HG03095 (cell line): ENCODE measurements around the gene CLRN3.

Experiments
- ATAC-seq: cut with Tn5 transposase; IDR thresholded peaks from one replicate; pipeline ENCODE4 v1.9.1; 2021; ENCODE audit warnings: moderate library complexity; ENCODE audit not compliant: unreplicated experiment

CLRN3 gene

DNA sequence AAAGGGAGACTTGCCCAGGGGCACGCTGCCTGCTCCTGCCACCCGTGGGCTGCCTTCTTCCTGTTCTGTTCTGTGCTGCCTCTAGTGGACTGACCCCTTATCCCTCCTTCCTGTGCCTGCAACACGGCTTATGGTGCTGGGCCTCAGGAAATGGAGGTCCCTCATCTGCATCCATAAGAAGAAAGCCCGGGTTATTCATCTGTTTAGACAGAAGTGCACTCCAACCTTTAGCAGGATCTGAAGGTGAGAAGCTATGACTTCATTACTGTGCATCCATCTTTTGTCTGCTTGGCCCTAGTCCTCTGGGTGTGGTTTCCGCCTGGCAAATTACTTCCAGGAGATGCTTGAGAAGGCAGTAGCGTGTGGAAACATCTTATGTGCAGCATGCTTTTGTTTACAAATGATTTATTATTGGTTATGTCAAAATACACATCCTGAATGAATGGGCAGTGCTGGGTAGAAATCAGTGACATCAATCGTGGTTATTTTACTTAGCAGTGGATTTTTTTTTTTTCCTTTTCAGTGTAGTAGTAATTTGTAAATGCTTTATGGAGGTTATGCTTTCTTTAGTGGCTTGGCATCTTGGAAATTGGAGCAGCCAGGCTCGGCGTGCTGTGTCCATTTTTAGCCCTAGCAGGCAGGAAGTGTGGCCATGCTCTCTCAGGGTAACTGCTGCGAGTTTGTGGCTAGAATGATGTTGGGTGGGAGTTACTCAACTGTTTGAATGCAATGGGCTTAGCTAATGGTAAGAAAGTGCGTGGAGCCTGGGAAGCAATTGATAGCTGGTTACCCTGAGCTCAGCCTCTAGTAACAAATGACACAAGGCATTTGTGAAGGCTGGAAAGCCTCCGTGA is 26.9 kb upstream of the CLRN3 start:
- no peak for ATAC-seq

DNA sequence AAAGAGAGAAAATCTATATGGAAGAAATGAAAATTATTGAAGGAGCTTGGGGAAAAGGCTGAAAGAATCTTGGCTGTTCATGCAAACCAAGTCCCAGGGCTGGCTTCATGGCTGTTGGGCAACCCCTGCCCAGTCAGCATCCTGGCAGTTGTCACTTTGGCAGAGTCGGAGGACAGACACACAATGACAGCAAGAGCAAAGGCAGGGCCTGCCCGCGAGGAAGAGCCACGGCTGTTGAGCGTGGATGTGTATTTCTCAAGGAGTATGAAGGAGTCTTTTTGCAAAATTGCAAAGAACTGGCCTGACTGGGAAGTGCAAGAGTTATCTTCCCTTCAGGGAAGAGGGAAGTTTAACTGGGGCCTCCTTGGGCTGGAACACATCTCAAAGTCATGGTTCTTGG is 25.8 kb upstream of the CLRN3 start:
- no peak for ATAC-seq

DNA sequence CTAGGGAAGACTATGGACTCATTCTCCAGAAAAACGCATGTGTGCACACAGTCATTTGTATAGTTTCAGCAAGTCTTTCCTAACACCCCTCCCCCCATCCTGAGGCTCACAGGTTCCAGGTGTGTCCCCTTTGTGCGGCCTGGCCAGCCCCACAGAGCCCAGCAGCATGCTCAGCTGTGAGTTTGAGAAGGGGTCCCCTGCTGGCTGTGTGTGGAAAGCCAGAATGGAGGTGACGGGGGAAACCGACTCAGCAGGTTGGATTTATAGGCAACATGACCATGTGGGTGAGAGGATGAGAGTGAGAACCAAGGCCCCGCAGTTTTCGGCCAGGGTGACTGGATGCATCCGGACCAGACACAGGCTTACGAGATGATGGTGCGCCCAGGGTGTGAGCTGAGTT is 24.1 kb upstream of the CLRN3 start:
- ATAC-seq: no peak

DNA sequence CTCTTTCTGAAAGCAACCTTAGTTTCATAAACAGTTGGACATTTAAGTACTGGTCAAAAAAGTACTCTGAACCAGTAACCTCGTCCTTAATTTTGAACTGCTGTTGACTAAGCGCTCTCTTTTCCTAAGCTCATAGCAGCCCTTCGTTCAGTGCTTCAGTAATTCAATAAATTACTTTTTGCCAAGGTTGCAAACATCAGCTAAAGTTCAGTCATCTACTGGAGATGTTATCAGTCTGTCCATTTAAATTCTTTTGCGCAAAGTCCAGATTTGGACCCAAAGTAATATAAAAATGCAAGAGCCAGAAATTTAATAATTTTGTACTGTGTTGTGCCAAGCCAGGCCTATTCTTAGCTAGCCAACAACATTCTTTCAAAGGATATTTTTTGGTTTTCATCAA is 22.6 kb upstream of the CLRN3 start:
- no peak for ATAC-seq

DNA sequence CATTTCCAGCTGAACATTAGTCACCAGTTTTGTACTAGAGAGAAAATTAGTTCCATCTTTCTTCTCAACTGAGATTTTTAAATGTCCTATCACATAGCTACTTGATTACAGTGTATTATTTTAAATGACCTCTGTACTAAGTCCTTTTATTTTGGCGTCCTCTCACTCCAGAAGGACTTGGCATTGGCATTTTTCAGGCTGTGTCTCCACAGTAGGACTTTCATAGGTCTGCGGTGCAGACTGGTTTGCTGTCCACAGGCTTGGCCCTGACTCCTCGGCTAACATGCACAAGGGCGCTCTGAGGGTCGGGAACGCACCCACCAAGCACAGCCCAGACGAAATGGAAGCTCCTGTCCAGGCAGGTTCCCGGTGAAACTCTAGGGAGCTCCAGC is 20.6 kb upstream of the CLRN3 start:
- no peak for ATAC-seq

DNA sequence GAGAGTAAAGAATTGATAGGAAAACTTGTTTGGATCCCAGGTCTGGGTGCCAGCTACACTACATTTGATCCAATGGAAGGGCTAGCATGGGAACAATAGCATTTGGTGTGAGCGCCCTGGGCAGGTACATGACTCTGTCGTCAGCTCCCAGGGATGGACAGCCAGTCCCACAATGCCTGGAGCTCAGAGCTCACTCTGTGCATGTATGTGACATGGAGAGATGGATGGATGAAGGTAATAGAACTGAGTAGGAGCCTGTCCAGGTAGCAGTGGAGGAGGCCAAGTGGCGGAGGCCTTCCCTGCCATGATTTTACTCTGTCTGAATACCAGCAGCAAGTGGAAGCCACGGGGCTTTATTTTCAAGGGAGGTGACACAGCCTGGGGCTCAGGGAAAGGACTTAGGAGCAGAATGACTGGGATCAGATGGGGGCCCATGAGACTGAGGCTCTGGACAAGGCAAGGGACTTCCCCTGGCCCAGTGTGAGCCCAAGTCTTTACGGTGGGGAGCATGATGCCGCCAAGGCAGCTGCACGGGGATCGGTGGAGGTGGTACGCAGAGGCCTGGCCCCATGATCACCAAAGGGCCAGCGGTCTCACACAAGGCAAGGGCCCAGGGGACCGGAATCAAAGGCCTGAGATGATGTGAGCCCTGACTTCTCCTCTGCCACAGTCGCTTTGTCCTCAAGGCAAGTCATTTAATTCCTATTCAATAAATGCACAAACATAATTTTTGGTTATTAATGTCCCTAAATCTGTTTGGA is 20.0 kb upstream of the CLRN3 start:
- ATAC-seq: no peak

DNA sequence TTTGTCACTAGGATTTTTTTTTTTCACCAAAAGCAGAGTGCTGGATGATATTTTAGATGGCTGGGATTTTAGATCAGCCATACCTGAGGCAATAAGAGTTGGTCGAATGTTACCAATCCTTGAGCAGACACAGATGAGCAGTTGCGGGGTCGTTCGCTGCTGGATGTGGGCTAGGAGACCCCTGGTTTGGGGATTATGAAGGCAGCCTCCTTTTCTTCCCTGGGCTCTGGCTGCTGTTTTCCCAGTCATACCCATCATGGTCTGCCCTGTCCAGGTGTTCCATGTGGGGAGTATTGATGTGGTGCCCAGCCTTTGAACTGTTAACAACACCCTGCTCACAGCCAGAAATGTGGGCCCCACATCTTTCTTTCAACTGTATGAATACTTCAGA is 19.1 kb upstream of the CLRN3 start:
- ATAC-seq: no peak

DNA sequence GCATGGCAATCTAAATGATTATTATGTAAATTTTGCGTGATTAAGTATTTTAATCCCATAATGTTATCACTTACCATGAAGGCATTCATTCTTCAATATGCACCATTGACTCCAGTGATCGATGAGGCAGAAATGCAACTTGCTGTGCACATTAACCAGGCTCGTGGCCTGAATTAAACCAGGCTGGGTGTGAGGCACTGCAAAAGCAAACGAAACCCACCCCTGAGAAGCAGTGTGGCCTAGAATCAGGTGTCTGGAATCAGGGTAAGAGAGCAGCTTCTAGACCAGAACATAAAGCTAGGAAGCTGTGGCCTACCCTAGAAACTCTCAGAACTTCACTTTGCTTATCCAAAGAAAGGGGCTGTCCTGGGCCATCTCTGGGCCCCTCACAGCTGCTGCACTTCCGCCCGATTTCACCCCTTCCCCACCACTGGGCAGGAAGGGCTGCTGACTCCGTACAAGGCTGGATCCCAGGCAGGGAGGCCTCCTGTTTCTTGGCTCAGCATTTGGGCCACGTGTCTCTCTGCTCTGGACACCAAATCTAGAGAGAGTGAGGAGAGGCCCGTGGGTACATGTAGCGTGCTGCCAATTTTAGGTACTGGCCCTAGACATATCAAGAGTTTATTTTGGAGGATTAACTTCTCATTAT is 18.6 kb upstream of the CLRN3 start:
- no peak for ATAC-seq

DNA sequence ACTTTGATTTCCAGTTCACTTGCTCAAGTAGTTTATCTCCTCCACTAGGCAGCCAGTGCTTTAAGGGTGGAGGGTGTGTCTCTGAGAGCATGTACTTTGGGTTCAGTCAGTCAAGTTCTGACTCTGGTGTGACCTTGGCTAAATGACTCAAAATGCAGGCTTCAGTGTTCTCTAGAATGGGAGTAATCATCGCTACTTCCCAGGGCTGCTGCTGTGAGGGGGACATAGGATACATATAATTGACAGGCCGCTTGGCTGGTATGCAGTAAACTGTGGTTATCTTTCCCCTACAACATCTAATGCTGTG is 17.7 kb upstream of the CLRN3 start:
- ATAC-seq: no peak

DNA sequence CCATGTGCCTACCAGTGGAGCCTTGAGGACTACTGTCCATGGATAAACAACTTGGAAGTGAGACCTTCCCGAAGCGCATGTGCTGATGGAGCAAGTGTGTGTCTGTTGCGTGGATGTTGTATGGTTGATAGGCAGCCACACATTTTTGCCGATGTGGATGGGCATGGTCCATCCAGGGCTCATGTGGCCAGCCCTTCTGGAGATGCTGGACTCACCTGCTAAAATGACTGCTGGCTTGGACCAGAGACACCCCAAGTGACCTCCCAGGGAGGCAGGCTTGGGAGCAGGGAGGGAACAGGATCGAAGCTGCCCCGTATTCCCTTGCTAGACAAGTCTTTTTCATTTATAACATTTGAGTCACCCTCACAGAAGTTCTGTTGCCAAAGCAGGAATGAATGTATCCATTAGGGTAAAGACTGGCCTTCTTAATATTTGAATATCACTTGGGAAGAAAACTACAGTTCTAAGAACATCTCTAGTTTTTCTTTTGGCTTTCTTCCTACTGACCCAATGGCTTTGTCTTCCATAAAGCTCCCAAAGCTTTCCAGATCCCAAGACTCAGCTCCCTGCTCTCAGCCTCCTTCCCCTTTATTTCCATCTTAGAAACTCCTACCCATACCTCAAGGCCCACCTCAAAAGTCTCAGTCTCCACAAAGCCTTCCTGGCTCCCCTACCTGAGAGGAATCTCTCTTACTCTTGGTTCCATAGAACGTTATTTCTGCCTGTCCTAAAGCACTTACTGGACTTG is 17.1 kb upstream of the CLRN3 start:
- no peak for ATAC-seq

DNA sequence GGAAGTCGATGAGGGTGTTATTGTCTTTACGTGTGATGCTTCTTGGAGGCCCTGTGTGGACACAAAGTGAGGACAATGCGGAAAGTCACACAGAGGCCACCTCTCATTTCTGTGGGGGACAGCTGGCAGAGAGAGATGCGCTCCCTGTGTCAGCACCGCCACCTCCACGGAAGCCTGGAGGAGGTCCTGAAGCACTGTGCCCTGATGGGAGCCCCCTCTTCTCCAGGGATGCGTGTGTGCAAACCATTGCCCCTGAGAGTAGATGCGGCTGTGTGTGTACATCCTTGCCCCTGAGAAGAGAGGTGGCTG is 16.2 kb upstream of the CLRN3 start:
- no peak for ATAC-seq

DNA sequence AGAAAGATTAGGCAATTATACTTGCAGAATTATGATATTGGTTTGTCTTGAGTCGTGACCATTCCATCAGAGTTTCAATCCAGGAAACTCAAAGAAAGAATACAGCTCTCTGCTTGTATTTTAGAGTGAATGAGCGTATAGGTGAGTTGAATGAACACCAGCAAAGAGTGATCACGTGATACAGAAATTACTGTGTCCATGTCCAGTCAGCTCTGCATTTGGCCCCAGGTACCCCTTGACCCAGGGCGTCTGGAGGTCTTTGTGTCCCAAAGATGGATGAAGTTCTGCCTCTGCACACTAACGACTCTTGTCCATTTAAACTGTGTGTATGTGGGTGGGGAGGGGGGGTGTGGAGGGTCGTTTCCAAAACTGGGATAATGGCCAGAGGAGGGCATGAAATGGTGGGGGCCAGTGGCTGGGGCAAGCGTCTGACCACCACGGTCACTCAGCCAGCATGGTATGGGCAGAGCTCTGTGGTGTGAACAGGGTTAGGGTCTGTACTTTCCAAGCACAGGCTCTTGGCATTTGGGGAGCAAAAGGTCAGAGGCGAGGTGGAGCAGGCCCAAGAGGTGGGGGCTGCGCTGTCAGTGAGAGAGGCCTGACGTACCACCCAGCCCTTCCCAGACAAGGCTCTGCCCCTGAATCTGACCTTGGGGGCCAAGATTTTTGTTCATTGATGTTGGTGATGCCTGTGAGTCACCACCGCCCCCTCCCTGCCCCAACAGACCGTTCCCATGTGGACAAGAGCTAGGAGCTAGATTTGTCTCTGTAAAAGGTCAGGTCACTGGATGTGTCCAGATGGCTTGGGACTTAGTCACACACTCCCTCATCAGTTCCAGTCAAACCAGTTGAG is 15.6 kb upstream of the CLRN3 start:
- ATAC-seq: no peak

DNA sequence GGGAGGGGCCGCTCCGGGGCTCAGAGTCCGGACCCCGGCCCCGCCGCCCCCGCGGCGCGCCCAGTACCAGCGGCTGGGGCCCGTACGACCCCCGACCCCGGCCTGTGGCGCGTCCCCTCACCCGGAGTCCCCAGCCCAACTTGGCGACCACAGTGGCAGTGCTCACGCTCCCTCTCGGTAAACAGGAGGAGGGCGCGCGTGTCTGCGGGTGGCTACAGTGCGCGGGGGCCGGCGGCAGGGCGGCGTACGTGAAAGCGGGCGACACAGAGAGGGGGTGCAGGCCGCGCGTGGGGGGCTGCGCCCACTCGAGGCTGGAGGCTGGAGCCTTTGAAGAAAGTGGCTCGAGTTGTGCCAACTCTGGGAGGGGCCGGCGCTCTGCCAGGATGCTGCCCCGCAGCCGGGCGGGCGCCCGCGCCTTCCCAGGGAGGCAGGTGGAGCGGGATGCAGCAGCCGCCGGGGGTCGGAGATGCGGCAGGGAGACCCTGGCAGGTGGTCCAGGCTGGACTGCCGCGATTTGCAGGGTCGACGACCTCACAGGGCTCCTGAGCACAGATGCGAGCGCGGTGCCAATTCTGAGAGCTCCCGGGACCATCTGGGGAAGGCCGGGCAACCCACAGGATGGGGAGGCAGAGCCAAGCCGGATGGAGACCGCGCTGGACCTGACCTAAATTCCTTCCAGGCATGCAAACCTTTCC is 14.8 kb upstream of the CLRN3 start:
- ATAC-seq: no peak

DNA sequence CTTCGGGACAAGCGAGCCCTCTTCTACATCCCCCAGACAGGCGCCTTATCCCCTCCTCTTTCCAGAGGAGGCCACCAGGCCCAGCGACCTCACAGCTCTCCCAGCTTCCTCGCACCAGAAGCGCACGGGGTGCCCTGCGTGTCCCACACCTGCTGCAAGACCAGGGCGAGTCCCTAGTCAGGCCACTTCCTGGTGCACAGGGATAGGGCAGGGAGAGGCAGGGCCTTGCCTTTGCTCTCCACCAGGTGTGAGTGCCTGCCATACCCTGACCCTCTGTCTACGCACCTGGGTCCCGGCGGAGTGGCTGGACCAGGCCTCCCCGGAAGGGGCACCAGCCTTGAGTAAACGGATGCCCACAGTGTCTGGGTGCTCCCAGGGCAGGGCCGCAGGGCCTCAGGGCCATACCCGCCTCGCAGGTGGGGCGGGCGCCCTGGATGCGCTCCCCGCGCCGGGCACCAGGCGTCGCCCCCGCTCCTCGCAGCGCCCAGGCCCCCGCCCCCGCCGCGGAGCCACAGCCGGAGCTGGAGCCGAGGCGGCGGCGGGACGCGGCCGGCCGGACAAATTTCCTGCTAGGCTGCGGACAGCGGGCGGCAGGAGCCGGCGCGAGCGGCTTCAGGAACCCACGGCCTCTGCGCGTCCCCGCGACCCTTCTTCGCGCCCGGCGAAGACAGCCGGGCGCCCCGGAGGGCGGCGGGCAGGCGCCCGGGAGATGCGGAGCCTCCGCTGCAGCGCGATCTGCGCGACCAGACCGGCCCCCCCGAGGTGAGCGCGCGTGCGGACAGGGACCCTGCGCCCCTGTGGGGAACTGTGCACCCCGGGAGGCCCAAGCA is 14.0 kb upstream of the CLRN3 start, which contains the start of gene PTPRE:
Gene PTPRE (plus strand): TSS at position 556 of the 830 bp plus-strand sequence. CDS start 133,779 bp downstream, outside the sequence.
- peak; percentile 91 for ATAC-seq

DNA sequence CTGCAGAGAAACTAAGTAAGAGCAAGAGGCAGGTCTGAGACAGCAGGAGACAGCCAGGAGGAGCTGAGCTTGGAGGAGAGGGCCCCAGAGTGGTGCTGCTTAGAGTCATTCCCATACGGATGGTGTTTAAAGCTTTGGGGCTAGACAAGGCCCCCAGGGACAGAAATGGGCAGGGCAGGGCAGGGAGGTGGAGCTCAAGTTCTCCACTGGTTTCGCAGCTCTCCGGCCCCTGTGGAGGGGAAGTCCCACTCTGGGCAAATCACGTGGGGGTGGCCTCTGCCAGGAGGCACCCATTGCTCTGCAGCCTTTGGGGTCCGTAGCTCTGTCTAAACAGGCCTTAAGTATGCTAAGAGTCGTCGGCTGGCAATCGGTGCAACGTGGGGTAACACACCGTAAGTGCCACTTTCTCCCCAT is 13.1 kb upstream of the CLRN3 start:
- no peak for ATAC-seq

DNA sequence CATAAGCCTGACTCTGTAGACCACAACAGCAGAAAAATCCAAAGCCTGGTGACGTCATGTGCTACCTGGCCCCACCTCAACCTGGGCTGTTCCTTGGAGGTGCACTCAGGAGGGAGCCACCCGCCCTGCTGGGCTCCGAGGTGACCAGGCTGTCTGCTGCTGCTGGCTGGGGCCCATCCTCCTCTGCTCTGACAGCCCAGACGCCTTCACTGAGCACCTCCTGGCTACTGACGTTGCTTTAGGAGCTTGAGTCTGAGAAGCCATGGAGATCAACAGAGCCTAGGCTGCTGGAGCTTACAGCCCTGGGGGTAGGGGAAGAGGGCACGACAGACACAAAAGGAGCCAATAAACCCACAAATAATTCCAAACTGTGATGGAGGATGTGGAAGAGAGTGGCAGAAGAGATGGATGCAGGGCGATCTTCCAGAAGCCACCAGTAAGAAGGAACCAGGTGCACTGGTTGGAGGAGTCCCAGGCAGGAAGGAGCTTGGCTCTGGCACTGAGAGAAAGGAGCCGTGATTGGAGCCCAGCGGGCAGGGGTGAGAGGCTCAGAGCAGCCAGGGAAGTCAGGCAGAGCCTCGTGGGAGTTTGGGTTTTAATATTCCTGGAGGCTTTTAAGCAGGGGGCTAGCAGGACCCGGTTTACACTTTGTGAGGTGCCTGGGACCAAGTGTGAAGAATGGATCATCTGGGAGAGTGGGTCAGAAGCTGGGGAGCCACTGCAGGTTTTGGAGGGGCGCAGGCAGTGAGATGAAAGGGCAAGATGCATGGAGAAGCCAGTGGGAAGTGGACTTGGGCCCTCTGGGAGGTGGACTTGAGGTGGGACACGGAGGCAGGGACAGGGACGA is 12.5 kb upstream of the CLRN3 start:
- no peak for ATAC-seq

DNA sequence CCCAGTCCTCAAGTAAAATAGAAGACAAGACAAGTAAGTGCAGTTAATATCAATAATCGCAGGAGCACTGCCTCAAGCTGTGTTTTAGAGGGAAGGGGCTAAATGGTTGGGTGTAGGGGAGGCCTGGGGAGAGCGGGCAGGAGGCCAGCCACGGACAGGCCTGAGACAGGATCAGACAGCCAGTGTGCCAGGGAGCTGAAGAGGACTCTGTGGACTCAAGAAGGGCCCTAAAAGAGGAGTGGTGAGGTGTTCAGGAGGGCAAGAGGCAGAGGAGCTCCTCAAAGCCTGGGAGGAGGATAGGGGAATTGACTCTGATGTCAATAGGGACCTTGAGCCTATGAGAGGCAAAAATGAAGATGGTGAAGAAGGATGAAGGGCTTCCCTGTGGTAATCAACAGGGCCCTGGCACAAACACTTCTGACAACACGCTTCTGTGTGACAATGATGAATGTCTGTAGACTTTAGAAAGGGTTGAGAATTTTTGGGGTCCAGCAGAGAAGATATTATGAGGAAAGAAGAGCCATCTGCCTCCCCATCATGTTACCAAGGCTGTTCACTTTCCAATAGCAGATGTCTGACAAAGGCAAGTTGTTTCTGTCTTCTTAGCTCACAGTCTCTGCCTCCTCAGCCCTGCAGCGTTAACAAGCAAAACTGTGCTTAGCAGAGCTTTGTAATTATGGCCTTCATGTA is 11.7 kb upstream of the CLRN3 start:
- no peak for ATAC-seq

DNA sequence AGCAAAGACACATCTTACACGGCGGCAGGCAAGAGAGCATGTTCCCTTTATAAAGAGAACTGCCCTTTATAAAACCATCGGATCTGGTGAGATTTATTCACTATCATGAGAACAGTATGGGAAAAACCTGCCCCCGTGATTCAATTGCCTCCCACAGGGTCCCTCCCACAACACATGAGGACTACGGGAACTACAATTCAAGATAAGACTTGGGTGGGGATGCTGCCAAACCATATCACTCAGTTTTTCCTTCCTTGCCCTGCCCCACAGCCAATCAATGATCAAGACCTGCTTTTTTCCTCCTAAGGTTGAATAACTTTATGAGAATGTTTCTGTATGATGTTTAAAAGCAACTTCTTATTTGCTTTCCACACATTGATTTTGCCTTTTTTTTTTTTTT is 11.0 kb upstream of the CLRN3 start:
- no peak for ATAC-seq
